HEK293 (cell line): ENCODE data around the gene CMPK1.
A peak's percentile ranks its signal among the peaks of the same experiment; 100 is the strongest.
"Not testable (repeated sequence)": the region's sequence is repeated elsewhere in the genome, so short reads cannot be mapped to it uniquely, and the experiment has no call there.

Experiments
- CTCF ChIA-PET: fragments of 350-600 bp; formaldehyde crosslinking; extraction: SDS; loops from one replicate; lab custom pipeline; 2021; ENCODE audit warnings: antibody characterized with exemption; lab: Yijun Ruan, JAX
- POLR2A ChIA-PET: fragments of 300-600 bp; formaldehyde crosslinking; extraction: SDS; loops from one replicate; lab custom pipeline; 2020; ENCODE audit warnings: antibody characterized with exemption, inconsistent platforms; lab: Yijun Ruan, JAX
- H3K27ac ChIP-seq: fragments of 200-500 bp; sonication (Bioruptor generic); 2 replicates; pipeline ENCODE4 v1.5.1; 2014; ENCODE audit warnings: low read depth, low read length, control low read depth, inconsistent platforms; ENCODE audit errors: extremely low read depth
- H3K36me3 ChIP-seq, 2 experiments: fragments of 200-500 bp in 1 of 2; sonication (Bioruptor generic) in 1 of 2; 1 replicate in 1 of 2; 2 replicates in 1 of 2; pipeline ENCODE4 v1.5.1; 2014 to 2017; ENCODE audit warnings: inconsistent platforms in 2 of 2, low read length in 2 of 2; ENCODE audit not compliant: control insufficient read depth in 2 of 2, insufficient read depth in 1 of 2
- H3K4me1 ChIP-seq: fragments of 200-500 bp; sonication (Bioruptor generic); 2 replicates; pipeline ENCODE4 v1.5.1; 2014; ENCODE audit warnings: mild to moderate bottlenecking, low read length, inconsistent platforms; ENCODE audit not compliant: control insufficient read depth, insufficient read depth
- H3K4me3 ChIP-seq: 2 replicates; pipeline ENCODE4 v1.5.1; 2011; ENCODE audit warnings: low read depth, mild to moderate bottlenecking, control low read depth, low read length, moderate library complexity
- H3K9me3 ChIP-seq: fragments of 200-500 bp; sonication (Bioruptor generic); 2 replicates; pipeline ENCODE4 v1.5.1; 2014; ENCODE audit warnings: low read depth, low read length, inconsistent platforms; ENCODE audit not compliant: control insufficient read depth, insufficient read depth
- ATF2 ChIP-seq: fragments of 450-650 bp; formaldehyde crosslinking; IDR thresholded peaks from 2 replicates; pipeline ENCODE4 v1.5.1; 2016; ENCODE audit warnings: missing biosample characterization, missing genetic modification characterization, low read depth
- HOXD13 ChIP-seq: sonication (generic); formaldehyde crosslinking; IDR thresholded peaks from 2 replicates; pipeline ENCODE4 v1.8.0; 2022; ENCODE audit warnings: missing genetic modification reagents, borderline replicate concordance
- IKZF3 ChIP-seq: fragments of 450-650 bp; IDR thresholded peaks from 2 replicates; pipeline ENCODE4 v1.5.0; 2018; ENCODE audit warnings: missing biosample characterization, mild to moderate bottlenecking, missing genetic modification characterization, moderate library complexity
- ZBTB17 ChIP-seq: fragments of 450-650 bp; formaldehyde crosslinking; IDR thresholded peaks from 2 replicates; pipeline ENCODE4 v1.5.1; 2016; ENCODE audit warnings: missing biosample characterization, missing genetic modification characterization
- ZBTB20 ChIP-seq: fragments of 450-650 bp; formaldehyde crosslinking; IDR thresholded peaks from 2 replicates; pipeline ENCODE4 v1.5.1; 2016; ENCODE audit warnings: missing biosample characterization, missing genetic modification characterization
- ZFHX2 ChIP-seq: fragments of 450-650 bp; formaldehyde crosslinking; conservative IDR thresholded peaks from 2 replicates; pipeline ENCODE4 v1.5.1; 2016; ENCODE audit warnings: missing biosample characterization, missing genetic modification characterization
- ZNF169 ChIP-seq: fragments of 450-650 bp; formaldehyde crosslinking; IDR thresholded peaks from 2 replicates; pipeline ENCODE4 v1.5.1; 2016; ENCODE audit warnings: missing biosample characterization, missing genetic modification characterization
- ZNF2 ChIP-seq: fragments of 450-650 bp; formaldehyde crosslinking; IDR thresholded peaks from 2 replicates; pipeline ENCODE4 v1.5.1; 2016; ENCODE audit warnings: missing biosample characterization, missing genetic modification characterization
- ZNF214 ChIP-seq: fragments of 450-650 bp; formaldehyde crosslinking; IDR thresholded peaks from 2 replicates; pipeline ENCODE4 v1.5.1; 2017; ENCODE audit warnings: missing biosample characterization, mild to moderate bottlenecking, missing genetic modification characterization, borderline replicate concordance
- ZNF223 ChIP-seq: fragments of 450-650 bp; formaldehyde crosslinking; IDR thresholded peaks from 2 replicates; pipeline ENCODE4 v1.5.1; 2016; ENCODE audit warnings: missing biosample characterization, missing genetic modification characterization
- ZNF24 ChIP-seq: fragments of 450-650 bp; formaldehyde crosslinking; IDR thresholded peaks from 2 replicates; pipeline ENCODE4 v1.5.1; 2016; ENCODE audit warnings: missing biosample characterization, missing genetic modification characterization
- ZNF302 ChIP-seq: fragments of 450-650 bp; formaldehyde crosslinking; IDR thresholded peaks from 2 replicates; pipeline ENCODE4 v1.5.1; 2016; ENCODE audit warnings: missing biosample characterization, missing genetic modification characterization, low read depth
- ZNF324 ChIP-seq: fragments of 450-650 bp; formaldehyde crosslinking; IDR thresholded peaks from 2 replicates; pipeline ENCODE4 v1.5.1; 2016; ENCODE audit warnings: missing biosample characterization, missing genetic modification characterization
- ZNF335 ChIP-seq: fragments of 450-650 bp; formaldehyde crosslinking; conservative IDR thresholded peaks from 2 replicates; pipeline ENCODE4 v1.5.1; 2016; ENCODE audit warnings: missing biosample characterization, missing genetic modification characterization
- ZNF366 ChIP-seq: fragments of 450-650 bp; formaldehyde crosslinking; conservative IDR thresholded peaks from 2 replicates; pipeline ENCODE4 v1.5.1; 2016; ENCODE audit warnings: missing biosample characterization, missing genetic modification characterization
- ZNF558 ChIP-seq: fragments of 450-650 bp; formaldehyde crosslinking; IDR thresholded peaks from 2 replicates; pipeline ENCODE4 v1.5.1; 2016; ENCODE audit warnings: missing biosample characterization, missing genetic modification characterization
- ZNF658 ChIP-seq: fragments of 450-650 bp; formaldehyde crosslinking; IDR thresholded peaks from 2 replicates; pipeline ENCODE4; 2016; ENCODE audit warnings: missing biosample characterization, missing genetic modification characterization
- ZNF791 ChIP-seq: fragments of 450-650 bp; formaldehyde crosslinking; IDR thresholded peaks from 2 replicates; pipeline ENCODE4 v1.5.1; 2016; ENCODE audit warnings: missing biosample characterization, missing genetic modification characterization
- TF ChIP-seq, protein P1 (sequence below): fragments of 450-650 bp; formaldehyde crosslinking; IDR thresholded peaks from 2 replicates; pipeline ENCODE4 v1.5.1; 2016; ENCODE audit warnings: missing biosample characterization, missing genetic modification characterization
- TF ChIP-seq, protein P2 (sequence below): fragments of 450-650 bp; formaldehyde crosslinking; IDR thresholded peaks from 2 replicates; pipeline ENCODE4 v1.5.1; 2016; ENCODE audit warnings: missing biosample characterization, missing genetic modification characterization

The CMPK1 gene

GRCh38 chr1:47340227-47340626 lies 6.6 kb downstream of the CMPK1 start:
- H3K27ac ChIP-seq, result no peak overlapping the region
- CTCF ChIA-PET, result interaction anchor here (0.6 to 0.8 kb wide), 5 partner anchors 35 to 315 kb away, joined by 3 to 4 read pairs (median 3); no protein-coding TSS in a partner anchor

DNA sequence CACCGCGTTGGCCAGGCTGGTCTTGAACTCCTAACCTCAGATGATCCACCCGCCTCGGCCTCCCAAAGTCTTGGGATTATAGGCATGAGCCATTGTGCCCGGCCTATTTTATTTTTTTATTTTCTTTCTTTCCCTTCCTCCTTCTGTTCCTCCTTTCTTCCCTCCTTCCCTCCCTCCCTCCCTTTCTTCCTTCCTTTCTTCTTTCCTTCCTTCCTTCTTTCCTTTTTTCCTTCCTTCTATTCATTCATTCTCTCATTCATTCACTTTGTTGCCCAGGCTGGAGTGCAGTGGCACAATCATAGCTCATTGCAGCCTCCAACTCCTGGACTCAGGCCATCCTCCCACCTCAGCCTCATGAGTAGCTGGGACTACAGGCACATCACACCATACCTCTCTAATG lies 13.4 kb downstream of the CMPK1 start:
- CTCF ChIA-PET, result interaction anchor here (0.7 kb wide), 1 partner anchor 8 kb away, joined by 3 read pairs; no protein-coding TSS in a partner anchor
- H3K4me3 ChIP-seq, H3K27ac ChIP-seq, H3K9me3 ChIP-seq, H3K4me1 ChIP-seq, POLR2A ChIA-PET: not testable (repeated sequence)
- peaks cover 6 to 12% of the 10 kb centered on the region in 2 experiments; a peak in 2 of 3 replicates for H3K36me3 ChIP-seq
- peak; percentile 92 for TF ChIP-seq ZNF366 (tag by site-specific recombination)

More at GRCh38 chr1:47340227-47340626, 6.6 kb downstream of the CMPK1 start:
- Histone ChIP-seq H3K36me3 (peaks cover 9 to 14% of the 10 kb centered on the region in 2 experiments; a peak in 2 of 3 replicates), H3K4me1 (no peaks in the 10 kb centered on the region), H3K4me3 (no peak overlapping the region), H3K9me3 (no peaks in the 10 kb centered on the region)
- TF ChIP-seq ZNF2 (tag by site-specific recombination), result no peak
- TF ChIP-seq ZNF558 (tag by site-specific recombination), result 0 out of 2 replicates have a peak, but pooled peaks have one; percentile 9
- TF ChIP-seq IKZF3 (tag by site-specific recombination), result no peak
- TF ChIP-seq ZNF223 (tag by site-specific recombination), result no peak
- no peak for TF ChIP-seq ZNF791 (tag by site-specific recombination)
- 0 out of 2 replicates have a peak, but pooled peaks have one; percentile 28 for TF ChIP-seq ZNF335
- TF ChIP-seq, protein P1, sequence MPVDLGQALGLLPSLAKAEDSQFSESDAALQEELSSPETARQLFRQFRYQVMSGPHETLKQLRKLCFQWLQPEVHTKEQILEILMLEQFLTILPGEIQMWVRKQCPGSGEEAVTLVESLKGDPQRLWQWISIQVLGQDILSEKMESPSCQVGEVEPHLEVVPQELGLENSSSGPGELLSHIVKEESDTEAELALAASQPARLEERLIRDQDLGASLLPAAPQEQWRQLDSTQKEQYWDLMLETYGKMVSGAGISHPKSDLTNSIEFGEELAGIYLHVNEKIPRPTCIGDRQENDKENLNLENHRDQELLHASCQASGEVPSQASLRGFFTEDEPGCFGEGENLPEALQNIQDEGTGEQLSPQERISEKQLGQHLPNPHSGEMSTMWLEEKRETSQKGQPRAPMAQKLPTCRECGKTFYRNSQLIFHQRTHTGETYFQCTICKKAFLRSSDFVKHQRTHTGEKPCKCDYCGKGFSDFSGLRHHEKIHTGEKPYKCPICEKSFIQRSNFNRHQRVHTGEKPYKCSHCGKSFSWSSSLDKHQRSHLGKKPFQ (tag by site-specific recombination), result no peak
- no peak for TF ChIP-seq ATF2 (tag by site-specific recombination)
- no peak for TF ChIP-seq ZNF169 (tag by site-specific recombination)
- TF ChIP-seq HOXD13, result no peak
- TF ChIP-seq ZNF214 (tag by site-specific recombination), result no peak
- TF ChIP-seq ZBTB20, result no peak
- TF ChIP-seq ZNF302 (tag by site-specific recombination), result no peak
- no peak for TF ChIP-seq ZNF324 (tag by site-specific recombination)
- TF ChIP-seq ZFHX2 (tag by site-specific recombination), result 0 out of 2 replicates have a peak, but pooled peaks have one; percentile 18
- peak; percentile 81; the same call in 1 of the 2 replicates for TF ChIP-seq ZNF24
- TF ChIP-seq ZNF658 (tag by site-specific recombination), result no peak
- 0 out of 2 replicates have a peak, but pooled peaks have one; percentile 19 for TF ChIP-seq ZBTB17 (tag by site-specific recombination)
- POLR2A ChIA-PET, result interaction anchor here (0.7 kb wide), 1 partner anchor 374 kb away, joined by 5 read pairs; no protein-coding TSS in a partner anchor

DNA sequence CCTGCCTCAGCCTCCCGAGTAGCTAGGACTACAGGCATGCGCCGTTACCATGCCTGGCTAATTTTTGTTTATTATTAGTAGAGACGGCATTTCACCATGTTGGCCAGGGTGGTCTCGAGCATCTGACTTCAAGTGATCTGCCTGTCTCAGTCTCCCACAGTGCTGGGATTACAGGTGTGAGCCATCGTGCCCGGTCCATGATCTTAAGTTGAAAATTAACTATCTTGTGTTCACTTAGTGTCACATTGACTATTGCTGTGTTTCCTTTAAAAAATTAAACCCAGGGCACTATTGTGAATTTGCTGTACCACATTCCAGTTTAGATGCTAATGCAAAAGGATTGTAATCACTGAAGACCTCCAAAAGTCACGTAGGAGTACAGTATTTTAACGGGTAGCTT lies 14.1 kb downstream of the CMPK1 start:
- TF ChIP-seq, protein P2, sequence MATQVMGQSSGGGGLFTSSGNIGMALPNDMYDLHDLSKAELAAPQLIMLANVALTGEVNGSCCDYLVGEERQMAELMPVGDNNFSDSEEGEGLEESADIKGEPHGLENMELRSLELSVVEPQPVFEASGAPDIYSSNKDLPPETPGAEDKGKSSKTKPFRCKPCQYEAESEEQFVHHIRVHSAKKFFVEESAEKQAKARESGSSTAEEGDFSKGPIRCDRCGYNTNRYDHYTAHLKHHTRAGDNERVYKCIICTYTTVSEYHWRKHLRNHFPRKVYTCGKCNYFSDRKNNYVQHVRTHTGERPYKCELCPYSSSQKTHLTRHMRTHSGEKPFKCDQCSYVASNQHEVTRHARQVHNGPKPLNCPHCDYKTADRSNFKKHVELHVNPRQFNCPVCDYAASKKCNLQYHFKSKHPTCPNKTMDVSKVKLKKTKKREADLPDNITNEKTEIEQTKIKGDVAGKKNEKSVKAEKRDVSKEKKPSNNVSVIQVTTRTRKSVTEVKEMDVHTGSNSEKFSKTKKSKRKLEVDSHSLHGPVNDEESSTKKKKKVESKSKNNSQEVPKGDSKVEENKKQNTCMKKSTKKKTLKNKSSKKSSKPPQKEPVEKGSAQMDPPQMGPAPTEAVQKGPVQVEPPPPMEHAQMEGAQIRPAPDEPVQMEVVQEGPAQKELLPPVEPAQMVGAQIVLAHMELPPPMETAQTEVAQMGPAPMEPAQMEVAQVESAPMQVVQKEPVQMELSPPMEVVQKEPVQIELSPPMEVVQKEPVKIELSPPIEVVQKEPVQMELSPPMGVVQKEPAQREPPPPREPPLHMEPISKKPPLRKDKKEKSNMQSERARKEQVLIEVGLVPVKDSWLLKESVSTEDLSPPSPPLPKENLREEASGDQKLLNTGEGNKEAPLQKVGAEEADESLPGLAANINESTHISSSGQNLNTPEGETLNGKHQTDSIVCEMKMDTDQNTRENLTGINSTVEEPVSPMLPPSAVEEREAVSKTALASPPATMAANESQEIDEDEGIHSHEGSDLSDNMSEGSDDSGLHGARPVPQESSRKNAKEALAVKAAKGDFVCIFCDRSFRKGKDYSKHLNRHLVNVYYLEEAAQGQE (tag by site-specific recombination), result no peak
- no peak overlapping the region for H3K4me3 ChIP-seq
- ChIA-PET POLR2A (no interaction called here), CTCF (interaction anchor here (0.7 kb wide), 1 partner anchor 9 kb away, joined by 3 read pairs; no protein-coding TSS in a partner anchor)
- H3K36me3 ChIP-seq, result peaks cover 6 to 12% of the 10 kb centered on the region in 2 experiments; a peak in 2 of 3 replicates
- H3K4me1 ChIP-seq, result no peaks in the 10 kb centered on the region
- no peaks in the 10 kb centered on the region for H3K9me3 ChIP-seq
- no peak overlapping the region for H3K27ac ChIP-seq
